SU-DHL-6 (cell line): ENCODE data around the gene CLDN7.

ENCODE experiments used
- CTCF ChIP-seq: fragments of 200-600 bp; sonication (generic); IDR thresholded peaks from one replicate; pipeline ENCODE4 v1.5.1; 2017; ENCODE audit warnings: antibody characterized with exemption, mild to moderate bottlenecking, low read length, moderate library complexity; ENCODE audit not compliant: insufficient read depth, poor library complexity, severe bottlenecking
- EZH2phosphoT487 ChIP-seq: fragments of 200-600 bp; sonication (generic), shearing (Covaris generic); conservative IDR thresholded peaks from 2 replicates; pipeline ENCODE4 v1.6.1; 2018; ENCODE audit warnings: mild to moderate bottlenecking, antibody characterized with exemption, low read length, moderate library complexity, mixed read lengths

- no peak for TF ChIP-seq CTCF
- TF ChIP-seq EZH2phosphoT487: no peak
Observed at GRCh38 chr17:7214300-7215135, 47.8 kb downstream of the CLDN7 start.
